NCI-H345 treated with DMSO at 0.1 percent for 48 hours (cell line): ENCODE results near the gene LCNL1.

Source experiments
- DNase-seq: peaks from one replicate; lab custom pipeline; 2025; ENCODE audit not compliant: unreplicated experiment; lab: John Stamatoyannopoulos, UW

The LCNL1 gene

GRCh38 chr9:136946228-136947027 is 36.4 kb upstream of the LCNL1 start:
- DNase-seq = no peak

- no peak for DNase-seq
These were observed 35.5 kb upstream of the LCNL1 start for GRCh38 chr9:136947028-136947891.

- no peak for DNase-seq
These were observed 34.8 kb upstream of the LCNL1 start for GRCh38 chr9:136947955-136948510.

GRCh38 chr9:136949239-136949816 is 33.5 kb upstream of the LCNL1 start:
- DNase-seq = no peak

GRCh38 chr9:136949817-136950655 is 32.8 kb upstream of the LCNL1 start:
- peak; percentile 84 for DNase-seq

GRCh38 chr9:136950656-136951276 is 32.0 kb upstream of the LCNL1 start:
- no peak for DNase-seq

GRCh38 chr9:136951541-136952320 is 31.1 kb upstream of the LCNL1 start, which contains the start of gene LCN12:
Gene LCN12 (plus strand): TSS chr9:136952273. CDS start chr9:136952328, 55 bp downstream.
- DNase-seq = no peak

GRCh38 chr9:136952321-136952850 is 30.4 kb upstream of the LCNL1 start:
- no peak for DNase-seq

- no peak for DNase-seq
These were observed 29.7 kb upstream of the LCNL1 start for GRCh38 chr9:136952876-136953770.

- no peak for DNase-seq
These were observed 29.0 kb upstream of the LCNL1 start for GRCh38 chr9:136953771-136954269.

GRCh38 chr9:136954270-136955083 is 28.3 kb upstream of the LCNL1 start:
- no peak for DNase-seq

GRCh38 chr9:136955202-136955942 is 27.4 kb upstream of the LCNL1 start:
- DNase-seq = no peak

- DNase-seq = no peak
These were observed 26.9 kb upstream of the LCNL1 start for GRCh38 chr9:136955943-136956335.

GRCh38 chr9:136956604-136957003 is 26.2 kb upstream of the LCNL1 start:
- DNase-seq = no peak

GRCh38 chr9:136957461-136957860 is 25.3 kb upstream of the LCNL1 start:
- DNase-seq = no peak

GRCh38 chr9:136957901-136958300 is 24.9 kb upstream of the LCNL1 start:
- no peak for DNase-seq
